Right lung (tissue), 5 donors: ENCODE measurements around the gene FAM180B. TPM values are rescaled to one million over a fixed set of nuclear protein-coding genes. Genes with fewer than 3 reads are reported as not detected.
"Not testable (repeated sequence)": the region's sequence is repeated elsewhere in the genome, so short reads cannot be mapped to it uniquely, and the experiment has no call there.

Experiments
- DNase-seq, 2 donors: peaks; one replicate each; pipeline ENCODE4 v3.0.0-alpha.2; 2013
- polyA plus RNA-seq, 5 donors: library from polyadenylated mRNA; unstranded; fragments of 120-200 nt; gene quantifications; one replicate each; pipeline versions ENCODE4 v1.2.1 to v1.2.3, GENCODE V29; 2013; ENCODE audit warnings: inconsistent platforms in 1 of 5, low replicate concordance in 1 of 5; ENCODE audit not compliant: insufficient read length in 5 of 5, insufficient read depth in 1 of 5

FAM180B gene
- polyA plus RNA-seq, 5 donors = 0.08 to 0.30 (median 0.24) TPM

- no peak for DNase-seq
Observed at GRCh38 chr11:47593934-47594855, 7.7 kb downstream of the FAM180B start, which contains the start of gene C1QTNF4. C1QTNF4 (minus strand) TSS chr11:47594411; CDS start chr11:47590810, 3,601 bp downstream.

- DNase-seq = no peak
Observed at GRCh38 chr11:47595029-47595428, 8.6 kb downstream of the FAM180B start.

- no peak for DNase-seq
Observed at GRCh38 chr11:47595967-47596366, 9.5 kb downstream of the FAM180B start.

- DNase-seq = no peak
Observed at GRCh38 chr11:47599902-47600301, 13.4 kb downstream of the FAM180B start.

- DNase-seq = no peak
Observed at GRCh38 chr11:47603295-47603694, 16.8 kb downstream of the FAM180B start.

- DNase-seq = no peak
Observed at GRCh38 chr11:47605921-47606320, 19.4 kb downstream of the FAM180B start.

- no peak for DNase-seq
Observed at GRCh38 chr11:47606731-47607130, 20.3 kb downstream of the FAM180B start.

GRCh38 chr11:47607380-47607779 is 20.9 kb downstream of the FAM180B start:
- DNase-seq = no peak

- DNase-seq = no peak
Observed at GRCh38 chr11:47609675-47610074, 23.2 kb downstream of the FAM180B start.

- DNase-seq = no peak
Observed at GRCh38 chr11:47611348-47611794, 24.9 kb downstream of the FAM180B start.

- no peak for DNase-seq
Observed at GRCh38 chr11:47615249-47615648, 28.8 kb downstream of the FAM180B start.

- DNase-seq = peak; percentile 31 to 38
Observed at GRCh38 chr11:47616726-47617416, 30.4 kb downstream of the FAM180B start.

GRCh38 chr11:47617417-47617809 is 30.9 kb downstream of the FAM180B start:
- no peak for DNase-seq

- no peak for DNase-seq
Observed at GRCh38 chr11:47620836-47621378, 34.4 kb downstream of the FAM180B start.

- no peak for DNase-seq
Observed at GRCh38 chr11:47626234-47626633, 39.8 kb downstream of the FAM180B start.

GRCh38 chr11:47628026-47628425 is 41.5 kb downstream of the FAM180B start:
- DNase-seq = no peak

- DNase-seq = no peak
Observed at GRCh38 chr11:47631473-47631872, 45.0 kb downstream of the FAM180B start.

- not testable (repeated sequence) for DNase-seq
Observed at GRCh38 chr11:47636331-47636730, 49.9 kb downstream of the FAM180B start.
